Esophagus squamous epithelium (tissue), 5 donors: ENCODE data around the gene TIGD6. TPM values are rescaled to one million over a fixed set of nuclear protein-coding genes. Genes with fewer than 3 reads are reported as not detected.
A peak's percentile ranks its signal among the peaks of the same experiment; 100 is the strongest.

Experiments
- DNase-seq: peaks from one replicate; lab custom pipeline; 2025; lab: John Stamatoyannopoulos, UW
- H3K27ac ChIP-seq, 4 donors: fragments of 200-600 bp; sonication (generic); one replicate each; pipeline ENCODE4 v1.5.1; 2016 to 2019; ENCODE audit warnings: mild to moderate bottlenecking in 1 of 4
- H3K27me3 ChIP-seq, 4 donors: fragments of 200-600 bp; sonication (generic); 1 replicate in 3 of 4; 2 replicates in 1 of 4; pipeline versions ENCODE4 v1.5.1 to v1.6.0; 2017 to 2021; ENCODE audit warnings: antibody characterized with exemption in 1 of 4
- H3K36me3 ChIP-seq, 3 donors: fragments of 200-600 bp; sonication (generic); one replicate each; pipeline ENCODE4 v1.5.1; 2016 to 2019
- H3K4me1 ChIP-seq, 3 donors: fragments of 200-600 bp; sonication (generic); one replicate each; pipeline ENCODE4 v1.5.1; 2017 to 2019
- H3K4me3 ChIP-seq, 4 donors: fragments of 200-600 bp; sonication (generic); 1 replicate in 3 of 4; 2 replicates in 1 of 4; pipeline ENCODE4 v1.5.1; 2016 to 2019; ENCODE audit warnings: mild to moderate bottlenecking in 2 of 4, moderate library complexity in 1 of 4
- H3K9me3 ChIP-seq, 3 donors: fragments of 200-600 bp; sonication (generic); one replicate each; pipeline ENCODE4 v1.5.1; 2016 to 2019
- POLR2A ChIP-seq, 4 donors: fragments of 450-650 bp; IDR thresholded peaks; one replicate each; pipeline ENCODE4 v1.6.1; 2017; ENCODE audit warnings: antibody characterized with exemption in 4 of 4, mild to moderate bottlenecking in 4 of 4, moderate library complexity in 3 of 4
- WGBS, 2 donors: methylation state at CpG; one replicate each; pipeline ENCODE4 v1.1.5; 2018; 5-methylcytosine and 5-hydroxymethylcytosine counted together
- intact Hi-C: fragments of 100-400 bp; cut with DNase I; formaldehyde crosslinking; loops from one replicate; pipeline ENCODE4 v1.15.0; 2022
- total RNA-seq, 4 donors: library from RNA; depleted of rRNA; stranded (reverse); fragments of >200 nt; gene quantifications; one replicate each; pipeline ENCODE4 v1.1.0, GENCODE V29; 2016
- TF ChIP-seq, protein P1 (sequence below), 6 experiments: fragments of 450-650 bp in 4 of 6; fragments of 200-600 bp in 2 of 6; sonication (generic) in 2 of 6; IDR thresholded peaks; one replicate each; pipeline ENCODE4 v1.5.1; 2016 to 2019; ENCODE audit warnings: antibody characterized with exemption in 6 of 6, mild to moderate bottlenecking in 4 of 6, moderate library complexity in 4 of 6
- donor health status: DM: yes; HTN: yes; CAD: no.

TIGD6 gene
- total RNA-seq, 4 donors from 2014 or later = 1.1 to 4.0 (median 1.4) TPM

DNA sequence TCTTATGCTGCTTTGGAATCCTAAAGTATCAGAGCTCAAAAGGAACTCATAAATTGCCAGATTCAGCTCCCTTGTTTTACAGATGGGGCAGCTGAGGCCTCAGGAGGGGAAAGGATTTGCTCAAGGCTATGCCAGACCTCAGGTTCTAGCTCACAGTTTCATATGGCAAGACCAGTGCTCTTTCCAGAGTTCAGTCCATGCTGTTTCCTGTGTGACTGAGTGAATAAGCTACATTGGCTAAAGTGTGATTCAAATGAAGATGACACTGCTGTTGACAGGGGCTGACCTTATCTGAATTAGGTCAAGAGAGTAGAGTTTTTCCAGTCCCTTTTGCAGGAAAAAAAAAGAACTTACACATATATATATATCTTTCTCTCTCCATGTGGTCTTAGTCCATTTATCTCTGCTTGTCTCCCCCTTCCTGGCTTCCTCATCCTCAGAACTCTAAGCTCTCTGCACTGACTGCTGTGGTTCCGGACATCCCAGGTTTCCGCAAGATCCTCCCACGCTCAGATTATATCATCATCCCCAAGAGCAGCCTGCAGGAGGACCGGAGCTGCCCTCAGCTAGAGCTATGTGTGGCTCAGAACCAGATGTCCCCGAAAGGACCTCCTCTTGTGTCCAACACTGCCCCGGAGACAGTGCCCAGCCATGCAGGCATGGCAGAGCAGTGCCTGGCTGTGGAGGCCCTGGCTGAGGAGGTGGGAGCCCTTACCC lies 9.4 kb upstream of the TIGD6 start:
- no peak overlapping the region for H3K27ac ChIP-seq
- DNase-seq = no peak

DNA sequence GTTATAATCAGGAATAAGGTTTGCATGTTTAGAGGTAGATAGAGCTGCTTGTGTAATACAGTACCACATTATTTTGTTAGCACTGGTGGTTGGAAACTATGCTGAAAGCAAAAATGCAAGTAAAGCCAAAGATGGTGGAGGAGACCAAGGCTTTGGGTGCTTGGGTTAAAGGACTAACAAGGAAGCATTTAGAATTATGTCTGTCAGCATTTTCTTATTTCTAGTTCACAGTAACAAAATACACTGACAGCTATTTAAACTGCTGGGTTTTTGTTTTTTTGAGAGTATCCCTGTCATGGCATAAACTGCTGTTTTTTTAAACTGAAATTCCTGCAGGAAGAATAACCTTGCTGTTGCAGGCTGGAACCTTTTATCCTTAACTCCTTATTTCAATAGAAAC lies 6.6 kb upstream of the TIGD6 start:
- Histone ChIP-seq H3K27me3 (no peaks in the 10 kb centered on the region), H3K4me1 (peaks cover 8 to 27% (median 9%) of the 10 kb centered on the region in 3 donors), H3K4me3 (no peak overlapping the region), H3K9me3 (no peaks in the 10 kb centered on the region), H3K27ac (no peak overlapping the region), H3K36me3 (peaks cover 4 to 80% (median 27%) of the 10 kb centered on the region in 3 donors)
- TF ChIP-seq, protein P1, sequence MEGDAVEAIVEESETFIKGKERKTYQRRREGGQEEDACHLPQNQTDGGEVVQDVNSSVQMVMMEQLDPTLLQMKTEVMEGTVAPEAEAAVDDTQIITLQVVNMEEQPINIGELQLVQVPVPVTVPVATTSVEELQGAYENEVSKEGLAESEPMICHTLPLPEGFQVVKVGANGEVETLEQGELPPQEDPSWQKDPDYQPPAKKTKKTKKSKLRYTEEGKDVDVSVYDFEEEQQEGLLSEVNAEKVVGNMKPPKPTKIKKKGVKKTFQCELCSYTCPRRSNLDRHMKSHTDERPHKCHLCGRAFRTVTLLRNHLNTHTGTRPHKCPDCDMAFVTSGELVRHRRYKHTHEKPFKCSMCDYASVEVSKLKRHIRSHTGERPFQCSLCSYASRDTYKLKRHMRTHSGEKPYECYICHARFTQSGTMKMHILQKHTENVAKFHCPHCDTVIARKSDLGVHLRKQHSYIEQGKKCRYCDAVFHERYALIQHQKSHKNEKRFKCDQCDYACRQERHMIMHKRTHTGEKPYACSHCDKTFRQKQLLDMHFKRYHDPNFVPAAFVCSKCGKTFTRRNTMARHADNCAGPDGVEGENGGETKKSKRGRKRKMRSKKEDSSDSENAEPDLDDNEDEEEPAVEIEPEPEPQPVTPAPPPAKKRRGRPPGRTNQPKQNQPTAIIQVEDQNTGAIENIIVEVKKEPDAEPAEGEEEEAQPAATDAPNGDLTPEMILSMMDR (IDR thresholded peaks at IDR 0.05) = no peak
- no peak for TF ChIP-seq POLR2A (IDR thresholded peaks at IDR 0.05)
- intact Hi-C loops = no loop called here
- DNase-seq = no peak

More for the DNA sequence above, 9.4 kb upstream of the TIGD6 start:
- Histone ChIP-seq H3K9me3 (no peaks in the 10 kb centered on the region), H3K27me3 (no peaks in the 10 kb centered on the region), H3K4me1 (no peaks in the 10 kb centered on the region), H3K36me3 (peaks cover 11 to 100% (median 36%) of the 10 kb centered on the region in 3 donors), H3K4me3 (no peak overlapping the region)
- no peak for TF ChIP-seq POLR2A (IDR thresholded peaks at IDR 0.05)
- TF ChIP-seq, protein P1 (IDR thresholded peaks at IDR 0.05) = no peak
- intact Hi-C loops = no loop called here
- WGBS, 2 donors = 78 to 90% methylated on average over 2 to 4 of the region's 6 CpGs

DNA sequence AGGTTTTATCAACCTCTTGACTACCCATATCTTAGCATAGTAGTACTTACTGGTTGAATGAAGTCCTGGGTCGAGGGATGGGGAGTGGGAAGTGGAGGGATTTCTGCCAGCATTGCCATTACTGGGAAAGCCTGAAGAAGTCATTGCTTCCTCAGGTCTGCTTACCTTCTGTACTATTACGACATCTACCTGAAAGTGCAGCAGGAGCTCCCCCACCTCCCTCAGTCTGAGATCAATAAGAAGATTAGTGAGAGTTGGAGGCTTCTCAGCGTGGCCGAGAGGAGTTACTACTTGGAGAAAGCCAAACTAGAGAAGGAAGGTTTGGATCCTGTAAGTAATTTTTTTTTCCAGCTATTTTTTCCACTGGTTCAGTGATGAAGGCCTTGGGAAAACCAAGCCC lies 5.9 kb upstream of the TIGD6 start:
- Histone ChIP-seq H3K9me3 (no peaks in the 10 kb centered on the region), H3K27ac (no peak overlapping the region), H3K4me1 (peaks cover 12 to 34% (median 15%) of the 10 kb centered on the region in 3 donors), H3K27me3 (no peaks in the 10 kb centered on the region), H3K36me3 (peaks cover 4 to 72% (median 27%) of the 10 kb centered on the region in 3 donors), H3K4me3 (no peak overlapping the region)
- TF ChIP-seq, protein P1 (IDR thresholded peaks at IDR 0.05) = no peak
- no peak for TF ChIP-seq POLR2A (IDR thresholded peaks at IDR 0.05)
- intact Hi-C loops = no loop called here
- no peak for DNase-seq
- WGBS, 2 donors = 93 to 98% methylated on average over 4 of the region's 4 CpGs

DNA sequence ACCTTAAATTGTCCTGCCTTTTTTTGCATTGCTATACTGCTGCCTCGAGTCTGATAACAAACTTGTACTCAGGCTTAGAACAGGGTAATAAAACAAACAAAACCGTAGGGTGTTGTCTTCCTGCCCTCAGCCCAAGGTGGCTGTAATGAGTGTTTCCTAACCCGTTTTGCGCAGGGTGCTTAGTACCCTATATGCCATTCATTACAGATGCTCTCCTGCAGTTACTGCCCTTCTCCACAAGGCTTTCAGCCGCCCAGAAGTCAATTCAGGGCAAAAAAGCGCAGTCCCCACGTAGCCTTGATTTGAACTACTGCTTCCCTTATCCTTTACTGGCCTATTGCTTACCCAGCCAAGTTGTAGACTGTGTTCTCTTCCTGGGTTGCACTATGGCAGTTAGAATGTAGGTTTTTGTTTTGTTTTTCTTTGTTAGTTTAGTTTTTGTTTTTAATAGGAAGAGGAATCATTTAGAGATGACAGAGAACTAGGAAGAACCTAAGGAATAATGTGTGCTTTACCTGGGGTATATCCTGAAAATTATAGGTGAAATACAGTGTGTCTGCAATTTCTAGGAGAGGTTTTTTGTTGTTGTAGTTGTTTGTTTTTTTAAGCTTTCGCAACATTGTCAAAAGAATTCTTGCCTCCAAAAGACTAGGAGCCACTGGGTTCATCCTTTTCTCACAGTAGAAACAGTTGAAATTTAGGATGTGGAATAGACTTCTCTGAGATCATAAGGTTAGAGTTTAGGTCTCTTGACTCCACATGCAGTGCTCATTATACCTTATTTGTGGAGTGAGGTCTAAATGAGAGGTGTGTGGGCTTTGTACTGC lies 1.4 kb upstream of the TIGD6 start:
- peaks cover 18 to 56% (median 25%) of the 10 kb centered on the region in 3 donors for H3K4me1 ChIP-seq
- peak overlapping the region; percentile 68 to 93 (median 88) for H3K4me3 ChIP-seq
- intact Hi-C loops = no loop called here
- DNase-seq = no peak
- peaks cover 4 to 28% (median 9%) of the 10 kb centered on the region in 3 donors for H3K36me3 ChIP-seq
- H3K27ac ChIP-seq = peak overlapping the region; percentile 90 to 97 (median 95)
- no peaks in the 10 kb centered on the region for H3K9me3 ChIP-seq
- no peaks in the 10 kb centered on the region for H3K27me3 ChIP-seq
- TF ChIP-seq, protein P1 (IDR thresholded peaks at IDR 0.05) = peak; percentile 34 to 75 (median 62)
- no peak for TF ChIP-seq POLR2A (IDR thresholded peaks at IDR 0.05)
- 13 to 15% methylated on average over 8 of the region's 8 CpGs for WGBS, 2 donors
